Measurements from ENCODE around the gene UNC50. TPM values are rescaled to one million over a fixed set of nuclear protein-coding genes. Genes with fewer than 3 reads are reported as not detected.

UNC50 gene
- total and polyA plus RNA-seq, 8 donors, result 10.3 to 71.4 (median 36.2) TPM

DNA sequence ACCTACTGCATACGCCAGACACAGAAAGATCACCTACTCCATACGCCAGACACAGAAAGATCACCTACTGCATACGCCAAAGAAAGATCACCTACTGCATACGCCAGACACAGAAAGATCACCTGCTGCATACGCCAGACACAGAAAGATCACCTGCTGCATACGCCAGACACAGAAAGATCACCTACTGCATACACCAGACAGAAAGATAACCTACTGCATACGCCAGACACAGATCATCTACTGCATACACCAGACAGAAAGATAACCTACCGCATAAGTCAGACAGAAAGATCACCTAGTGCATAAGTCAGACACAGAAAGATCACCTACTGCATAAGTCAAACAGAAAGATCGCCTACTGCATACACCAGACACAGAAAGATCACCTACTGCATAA, 25.9 kb upstream of the UNC50 start:
- Histone ChIP-seq H3K27ac (no peak overlapping the region), H3K36me3 (peaks cover 12 to 94% (median 87%) of the 10 kb centered on the region in 4 donors), H3K27me3 (no peaks in the 10 kb centered on the region), H3K4me1 (no peaks in the 10 kb centered on the region), H3K9me3 (no peaks in the 10 kb centered on the region), H3K4me3 (no peak overlapping the region)
- TF ChIP-seq, protein P1, sequence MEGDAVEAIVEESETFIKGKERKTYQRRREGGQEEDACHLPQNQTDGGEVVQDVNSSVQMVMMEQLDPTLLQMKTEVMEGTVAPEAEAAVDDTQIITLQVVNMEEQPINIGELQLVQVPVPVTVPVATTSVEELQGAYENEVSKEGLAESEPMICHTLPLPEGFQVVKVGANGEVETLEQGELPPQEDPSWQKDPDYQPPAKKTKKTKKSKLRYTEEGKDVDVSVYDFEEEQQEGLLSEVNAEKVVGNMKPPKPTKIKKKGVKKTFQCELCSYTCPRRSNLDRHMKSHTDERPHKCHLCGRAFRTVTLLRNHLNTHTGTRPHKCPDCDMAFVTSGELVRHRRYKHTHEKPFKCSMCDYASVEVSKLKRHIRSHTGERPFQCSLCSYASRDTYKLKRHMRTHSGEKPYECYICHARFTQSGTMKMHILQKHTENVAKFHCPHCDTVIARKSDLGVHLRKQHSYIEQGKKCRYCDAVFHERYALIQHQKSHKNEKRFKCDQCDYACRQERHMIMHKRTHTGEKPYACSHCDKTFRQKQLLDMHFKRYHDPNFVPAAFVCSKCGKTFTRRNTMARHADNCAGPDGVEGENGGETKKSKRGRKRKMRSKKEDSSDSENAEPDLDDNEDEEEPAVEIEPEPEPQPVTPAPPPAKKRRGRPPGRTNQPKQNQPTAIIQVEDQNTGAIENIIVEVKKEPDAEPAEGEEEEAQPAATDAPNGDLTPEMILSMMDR (IDR thresholded peaks at IDR 0.05), result no peak
- TF ChIP-seq POLR2A (IDR thresholded peaks at IDR 0.05), result no peak
- TF ChIP-seq POLR2AphosphoS5 (IDR thresholded peaks at IDR 0.05), result no peak
- TF ChIP-seq EP300 (IDR thresholded peaks at IDR 0.05), result no peak
- intact Hi-C loops (cut with DNase I; ENCODE audit: low total_unique reads), result no loop called here
- no peak for DNase-seq
- WGBS, 5 donors, result 89 to 98% (median 95%) methylated on average over 9 of the region's 9 CpGs

DNA sequence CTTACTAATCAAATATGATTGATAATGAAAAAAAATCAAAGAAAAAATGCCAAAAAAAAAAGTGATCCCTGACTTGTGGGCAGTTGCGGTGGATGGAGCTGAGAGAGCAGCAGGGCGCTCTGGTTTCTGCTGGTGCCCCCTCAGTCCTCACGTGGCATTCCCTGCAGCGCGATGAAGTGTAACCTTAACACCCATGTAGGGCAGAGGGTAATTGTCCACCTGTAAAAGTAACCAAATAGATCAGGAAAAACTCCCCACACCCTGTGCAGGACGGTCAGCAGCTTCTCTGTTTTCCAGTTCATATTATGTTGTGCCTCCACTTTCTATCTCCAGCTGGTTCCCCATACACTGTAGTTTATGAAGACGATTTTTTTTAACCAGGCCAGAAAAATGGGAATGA, 25.1 kb upstream of the UNC50 start:
- TF ChIP-seq POLR2AphosphoS5 (IDR thresholded peaks at IDR 0.05) (no peak), POLR2A (IDR thresholded peaks at IDR 0.05) (no peak), EP300 (IDR thresholded peaks at IDR 0.05) (no peak)
- TF ChIP-seq, protein P1 (IDR thresholded peaks at IDR 0.05), result no peak
- H3K4me3 ChIP-seq, result no peak overlapping the region
- no peak overlapping the region for H3K27ac ChIP-seq
- H3K9me3 ChIP-seq, result no peaks in the 10 kb centered on the region
- DNase-seq, result no peak
- peaks cover 7 to 94% (median 86%) of the 10 kb centered on the region in 4 donors for H3K36me3 ChIP-seq
- WGBS, 5 donors, result 83 to 94% (median 88%) methylated on average over 7 of the region's 7 CpGs
- H3K4me1 ChIP-seq, result no peaks in the 10 kb centered on the region
- intact Hi-C loops (cut with DNase I; ENCODE audit: low total_unique reads), result no loop called here
- no peaks in the 10 kb centered on the region for H3K27me3 ChIP-seq

DNA sequence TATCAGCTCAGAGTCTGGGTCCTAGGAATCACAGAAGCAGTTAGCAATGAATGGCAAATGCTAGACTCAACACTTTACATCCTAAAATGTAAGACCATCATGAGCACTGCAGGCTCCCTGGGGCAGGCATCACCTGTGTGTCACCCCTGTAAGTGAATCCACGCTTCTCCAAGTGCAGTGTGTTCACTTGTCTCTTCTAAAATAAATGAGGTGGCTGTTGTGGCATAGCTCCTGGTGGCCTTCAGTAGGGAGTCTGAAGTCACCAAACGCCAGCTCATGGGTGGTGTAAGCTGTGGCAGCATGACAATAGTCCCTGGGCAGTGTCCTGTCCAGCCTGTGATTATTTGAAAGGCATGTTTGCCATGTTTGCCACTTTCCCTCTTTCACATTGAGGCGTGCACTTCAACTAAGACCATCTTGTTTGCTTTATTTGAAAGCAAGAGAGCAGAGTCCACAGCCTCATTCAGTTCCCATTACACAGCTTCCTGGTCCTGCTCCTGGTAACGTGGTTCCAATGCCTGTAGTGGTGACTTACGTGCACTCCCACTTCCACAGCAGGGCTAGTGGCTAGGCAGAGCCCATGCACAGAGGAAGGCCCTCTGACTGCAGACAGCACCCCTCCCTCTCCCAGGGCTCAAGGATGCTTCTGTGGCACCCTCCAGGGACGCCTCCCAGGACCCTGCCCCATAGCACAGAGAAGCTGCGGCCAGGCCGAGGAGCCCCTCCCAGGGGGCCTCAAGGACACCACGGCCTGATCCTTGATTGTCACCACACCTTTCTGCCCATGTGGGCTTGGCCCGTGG, 24.4 kb upstream of the UNC50 start:
- intact Hi-C loops (cut with DNase I; ENCODE audit: low total_unique reads), result no loop called here
- H3K4me1 ChIP-seq, result no peaks in the 10 kb centered on the region
- H3K4me3 ChIP-seq, result no peak overlapping the region
- no peaks in the 10 kb centered on the region for H3K9me3 ChIP-seq
- TF ChIP-seq POLR2AphosphoS5 (IDR thresholded peaks at IDR 0.05) (peak in 1 of 3 donors; percentile 25), POLR2A (IDR thresholded peaks at IDR 0.05) (no peak)
- no peak overlapping the region for H3K27ac ChIP-seq
- DNase-seq, result peak in 1 of 2 donors; percentile 81
- H3K27me3 ChIP-seq, result no peaks in the 10 kb centered on the region
- WGBS, 5 donors, result 45 to 65% (median 60%) methylated on average over 7 to 10 of the region's 10 CpGs
- peaks cover 6 to 88% (median 82%) of the 10 kb centered on the region in 4 donors for H3K36me3 ChIP-seq

DNA sequence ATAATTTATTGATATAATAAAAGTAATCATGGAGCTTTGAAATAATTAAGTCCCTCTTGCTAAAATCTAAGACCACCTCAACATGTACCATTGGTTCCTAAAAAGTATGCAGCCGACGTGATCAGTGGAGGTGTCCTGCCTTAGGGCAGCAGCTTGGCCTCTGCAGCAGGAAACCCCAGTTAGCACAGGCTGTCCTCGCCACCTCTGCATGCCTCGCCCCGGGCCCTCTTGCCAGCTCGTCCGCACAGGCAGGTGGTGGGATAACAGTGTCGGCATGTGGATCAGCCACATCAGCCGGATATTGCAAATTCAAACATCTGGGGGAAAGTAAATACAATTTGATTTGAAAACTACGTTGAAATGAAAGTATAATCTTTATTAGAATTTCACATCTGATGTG, 23.0 kb upstream of the UNC50 start:
- no peaks in the 10 kb centered on the region for H3K9me3 ChIP-seq
- no peak for DNase-seq
- no peak overlapping the region for H3K4me3 ChIP-seq
- intact Hi-C loops (cut with DNase I; ENCODE audit: low total_unique reads), result no loop called here
- peaks cover 6 to 79% (median 73%) of the 10 kb centered on the region in 4 donors for H3K36me3 ChIP-seq
- no peak for TF ChIP-seq EP300 (IDR thresholded peaks at IDR 0.05)
- no peak for TF ChIP-seq POLR2A (IDR thresholded peaks at IDR 0.05)
- TF ChIP-seq, protein P1 (IDR thresholded peaks at IDR 0.05), result no peak
- TF ChIP-seq POLR2AphosphoS5 (IDR thresholded peaks at IDR 0.05), result no peak
- no peak overlapping the region for H3K27ac ChIP-seq
- no peaks in the 10 kb centered on the region for H3K4me1 ChIP-seq
- H3K27me3 ChIP-seq, result no peaks in the 10 kb centered on the region
- 69 to 84% (median 81%) methylated on average over 10 of the region's 10 CpGs for WGBS, 5 donors

Data from stomach (tissue), 9 donors.